ENCODE data around the gene MAGI2.

The MAGI2 gene

GRCh38 chr7:79236352-79237028, 217.0 kb downstream of the MAGI2 start:
- DNase-seq (ENCODE audit: low read depth) = no peak
- no peak overlapping the region for H3K4me3 ChIP-seq (ENCODE audit: low read depth, low read length)
- in situ Hi-C loops (cut with HindIII; ENCODE audit: low sequenced_read_pairs) = no loop called here
- TF ChIP-seq CTCF (IDR thresholded peaks at IDR 0.05; ENCODE audit: low read depth, low read length, missing control alignments) = no peak

- no peak for DNase-seq (ENCODE audit: low read depth)
- no peak for TF ChIP-seq CTCF (IDR thresholded peaks at IDR 0.05; ENCODE audit: low read depth, low read length, missing control alignments)
- in situ Hi-C loops (cut with HindIII; ENCODE audit: low sequenced_read_pairs) = no loop called here
- H3K4me3 ChIP-seq (ENCODE audit: low read depth, low read length) = no peak overlapping the region
Observed at GRCh38 chr7:79227044-79227443, 226.4 kb downstream of the MAGI2 start.

GRCh38 chr7:79221211-79221610, 232.3 kb downstream of the MAGI2 start:
- DNase-seq (ENCODE audit: low read depth) = no peak
- TF ChIP-seq CTCF (IDR thresholded peaks at IDR 0.05; ENCODE audit: low read depth, low read length, missing control alignments) = no peak
- in situ Hi-C loops (cut with HindIII; ENCODE audit: low sequenced_read_pairs) = no loop called here
- H3K4me3 ChIP-seq (ENCODE audit: low read depth, low read length) = no peak overlapping the region

GRCh38 chr7:79217976-79218626, 235.4 kb downstream of the MAGI2 start:
- no peak overlapping the region for H3K4me3 ChIP-seq (ENCODE audit: low read depth, low read length)
- in situ Hi-C loops (cut with HindIII; ENCODE audit: low sequenced_read_pairs) = no loop called here
- TF ChIP-seq CTCF (IDR thresholded peaks at IDR 0.05; ENCODE audit: low read depth, low read length, missing control alignments) = no peak
- DNase-seq (ENCODE audit: low read depth) = no peak

- in situ Hi-C loops (cut with HindIII; ENCODE audit: low sequenced_read_pairs) = no loop called here
- DNase-seq (ENCODE audit: low read depth) = no peak
- H3K4me3 ChIP-seq (ENCODE audit: low read depth, low read length) = no peak overlapping the region
- no peak for TF ChIP-seq CTCF (IDR thresholded peaks at IDR 0.05; ENCODE audit: low read depth, low read length, missing control alignments)
Observed at GRCh38 chr7:79217468-79217867, 236.0 kb downstream of the MAGI2 start.

- in situ Hi-C loops (cut with HindIII; ENCODE audit: low sequenced_read_pairs) = no loop called here
- no peak for DNase-seq (ENCODE audit: low read depth)
- no peak for TF ChIP-seq CTCF (IDR thresholded peaks at IDR 0.05; ENCODE audit: low read depth, low read length, missing control alignments)
- no peak overlapping the region for H3K4me3 ChIP-seq (ENCODE audit: low read depth, low read length)
Observed at GRCh38 chr7:79216236-79216635, 237.2 kb downstream of the MAGI2 start.

All from astrocyte of the cerebellum (primary cell).